Measurements from ENCODE around the gene ARHGEF28. TPM values are rescaled to one million over a fixed set of nuclear protein-coding genes. Genes with fewer than 3 reads are reported as not detected.

ARHGEF28 gene
- total and polyA plus RNA-seq, 8 donors, result 14.9 to 36.2 (median 24.6) TPM

DNA sequence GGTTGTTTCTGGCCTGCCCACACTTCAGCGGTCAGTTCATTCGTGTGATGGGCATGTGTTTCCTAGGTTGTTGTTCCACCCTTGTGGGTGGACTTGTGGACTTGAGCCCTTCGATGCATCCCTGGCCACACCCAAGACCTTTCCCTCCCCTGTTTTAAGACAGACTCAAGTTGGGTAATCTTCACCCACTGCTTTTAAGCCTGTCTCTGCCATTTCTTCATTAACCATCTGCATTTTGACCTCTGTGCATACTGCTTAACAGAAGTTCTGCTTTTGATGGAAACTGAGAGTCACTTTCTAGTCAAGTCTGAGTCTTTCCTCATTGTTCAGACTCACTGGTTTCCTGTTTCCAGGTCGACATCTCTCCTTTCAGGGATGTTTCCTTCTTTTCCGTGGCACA lies 233.7 kb downstream of the ARHGEF28 start:
- no peak overlapping the region for H3K4me3 ChIP-seq
- FAIRE-seq, result no peak

GRCh38 chr5:73861313-73861988 lies 235.5 kb downstream of the ARHGEF28 start:
- TF ChIP-seq, protein P1, sequence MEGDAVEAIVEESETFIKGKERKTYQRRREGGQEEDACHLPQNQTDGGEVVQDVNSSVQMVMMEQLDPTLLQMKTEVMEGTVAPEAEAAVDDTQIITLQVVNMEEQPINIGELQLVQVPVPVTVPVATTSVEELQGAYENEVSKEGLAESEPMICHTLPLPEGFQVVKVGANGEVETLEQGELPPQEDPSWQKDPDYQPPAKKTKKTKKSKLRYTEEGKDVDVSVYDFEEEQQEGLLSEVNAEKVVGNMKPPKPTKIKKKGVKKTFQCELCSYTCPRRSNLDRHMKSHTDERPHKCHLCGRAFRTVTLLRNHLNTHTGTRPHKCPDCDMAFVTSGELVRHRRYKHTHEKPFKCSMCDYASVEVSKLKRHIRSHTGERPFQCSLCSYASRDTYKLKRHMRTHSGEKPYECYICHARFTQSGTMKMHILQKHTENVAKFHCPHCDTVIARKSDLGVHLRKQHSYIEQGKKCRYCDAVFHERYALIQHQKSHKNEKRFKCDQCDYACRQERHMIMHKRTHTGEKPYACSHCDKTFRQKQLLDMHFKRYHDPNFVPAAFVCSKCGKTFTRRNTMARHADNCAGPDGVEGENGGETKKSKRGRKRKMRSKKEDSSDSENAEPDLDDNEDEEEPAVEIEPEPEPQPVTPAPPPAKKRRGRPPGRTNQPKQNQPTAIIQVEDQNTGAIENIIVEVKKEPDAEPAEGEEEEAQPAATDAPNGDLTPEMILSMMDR (IDR thresholded peaks at IDR 0.05), result no peak
- FAIRE-seq (no peak), ATAC-seq (no peak)

More for the DNA sequence above, 233.7 kb downstream of the ARHGEF28 start:
- WGBS, 2 donors, result 85 to 88% methylated on average over 5 of the region's 5 CpGs
- Histone ChIP-seq H3K4me1 (peaks cover 0 to 20% (median 18%) of the 10 kb centered on the region in 3 donors), H3K27ac (no peak overlapping the region), H3K9me3 (no peaks in the 10 kb centered on the region), H3K27me3 (no peaks in the 10 kb centered on the region), H3K36me3 (peaks cover 0 to 10% (median 0%) of the 10 kb centered on the region in 3 donors)
- intact Hi-C loops (cut with DNase I), result no loop called here
- no peak for ATAC-seq
- no peak for DNase-seq
- TF ChIP-seq, protein P1 (IDR thresholded peaks at IDR 0.05), result no peak

DNA sequence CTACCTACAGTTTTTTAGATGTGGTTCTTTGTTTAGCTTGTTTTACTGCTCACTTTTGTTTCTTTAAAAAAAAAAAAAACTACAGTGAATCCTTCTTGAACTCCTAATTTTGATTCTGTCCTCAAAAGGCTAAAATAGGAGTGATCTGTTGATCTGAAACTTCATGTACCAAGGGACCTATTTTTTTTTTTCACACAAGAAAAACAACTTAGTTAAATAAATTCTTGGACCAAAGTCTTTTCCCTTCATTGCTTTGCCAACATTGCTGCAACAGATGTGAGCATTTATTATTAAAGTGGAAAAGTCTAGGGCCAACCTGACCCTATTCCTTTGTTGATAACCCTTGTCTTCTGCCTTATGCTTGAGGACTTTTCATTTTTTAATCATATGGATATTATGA lies 236.8 kb downstream of the ARHGEF28 start:
- Histone ChIP-seq H3K4me1 (peaks cover 0 to 7% (median 6%) of the 10 kb centered on the region in 3 donors), H3K27ac (no peak overlapping the region), H3K4me3 (no peak overlapping the region), H3K9me3 (no peaks in the 10 kb centered on the region), H3K27me3 (no peaks in the 10 kb centered on the region), H3K36me3 (peaks cover 0 to 18% (median 0%) of the 10 kb centered on the region in 3 donors)
- TF ChIP-seq, protein P1 (IDR thresholded peaks at IDR 0.05), result no peak
- ATAC-seq, result no peak
- FAIRE-seq, result no peak
- no peak for DNase-seq
- intact Hi-C loops (cut with DNase I), result no loop called here

More at GRCh38 chr5:73861313-73861988, 235.5 kb downstream of the ARHGEF28 start:
- peaks cover 0 to 15% (median 0%) of the 10 kb centered on the region in 3 donors for H3K36me3 ChIP-seq
- no peaks in the 10 kb centered on the region for H3K27me3 ChIP-seq
- H3K9me3 ChIP-seq, result no peaks in the 10 kb centered on the region
- intact Hi-C loops (cut with DNase I), result no loop called here
- DNase-seq, result no peak
- peaks cover 0 to 16% (median 15%) of the 10 kb centered on the region in 3 donors for H3K4me1 ChIP-seq
- no peak overlapping the region for H3K27ac ChIP-seq
- no peak overlapping the region for H3K4me3 ChIP-seq
- WGBS, 2 donors, result 79 to 93% methylated on average over 4 of the region's 4 CpGs

- Histone ChIP-seq H3K36me3 (peaks cover 0 to 22% (median 0%) of the 10 kb centered on the region in 3 donors), H3K4me3 (no peak overlapping the region), H3K27me3 (no peaks in the 10 kb centered on the region), H3K4me1 (peaks cover 0 to 7% (median 6%) of the 10 kb centered on the region in 3 donors), H3K27ac (no peak overlapping the region), H3K9me3 (no peaks in the 10 kb centered on the region)
- WGBS, 2 donors, result 90 to 91% methylated on average over 3 of the region's 3 CpGs
- DNase-seq, result no peak
- ATAC-seq, result peak in 1 of 4 donors; percentile 19
- intact Hi-C loops (cut with DNase I), result no loop called here
- no peak for FAIRE-seq
- TF ChIP-seq, protein P1 (IDR thresholded peaks at IDR 0.05), result no peak
Observed at GRCh38 chr5:73863876-73864275, 237.9 kb downstream of the ARHGEF28 start.

GRCh38 chr5:73865315-73865714 lies 239.3 kb downstream of the ARHGEF28 start:
- Histone ChIP-seq H3K36me3 (peaks cover 0 to 26% (median 0%) of the 10 kb centered on the region in 3 donors), H3K27ac (no peak overlapping the region), H3K4me3 (no peak overlapping the region), H3K27me3 (no peaks in the 10 kb centered on the region), H3K9me3 (no peaks in the 10 kb centered on the region), H3K4me1 (peaks cover 0 to 7% (median 6%) of the 10 kb centered on the region in 3 donors)
- no peak for FAIRE-seq
- intact Hi-C loops (cut with DNase I), result no loop called here
- DNase-seq, result no peak
- TF ChIP-seq, protein P1 (IDR thresholded peaks at IDR 0.05), result no peak
- WGBS, 2 donors, result 92 to 94% methylated on average over 1 of the region's 1 CpG
- no peak for ATAC-seq

Measured in pancreas (tissue), 10 donors.